B cell (primary cell): ENCODE results near the gene GALNT5.

ENCODE experiments used
- CTCF ChIP-seq: fragments of 200-600 bp; IDR thresholded peaks from one replicate; pipeline ENCODE4 v1.8.0; 2022; ENCODE audit warnings: antibody characterized with exemption, mild to moderate bottlenecking
- EZH2 ChIP-seq: IDR thresholded peaks from 2 replicates; pipeline ENCODE4 v1.6.1; 2012; ENCODE audit warnings: borderline replicate concordance, low read depth, mild to moderate bottlenecking, moderate library complexity, low read length; ENCODE audit not compliant: insufficient read depth, poor library complexity, severe bottlenecking

- TF ChIP-seq CTCF (no peak), EZH2 (no peak)
Observed at GRCh38 chr2:157269060-157269459, 11.6 kb downstream of the GALNT5 start.
